Prostate gland (tissue), 2 donors: ENCODE measurements around the gene NUAK1. TPM values are rescaled to one million over a fixed set of nuclear protein-coding genes. Genes with fewer than 3 reads are reported as not detected.
A peak's percentile ranks its signal among the peaks of the same experiment; 100 is the strongest.

ENCODE experiments used
- DNase-seq: peaks from one replicate; pipeline ENCODE4 v3.0.0-alpha.2; 2019; ENCODE audit warnings: low spot score
- H3K27ac ChIP-seq, 2 donors: fragments of 200-600 bp; sonication (generic); 2 replicates each; pipeline ENCODE4 v1.5.1; 2017 to 2019
- H3K27me3 ChIP-seq: fragments of 200-600 bp; sonication (generic); replicated peaks from 2 replicates; pipeline ENCODE4 v1.5.1; 2019; ENCODE audit not compliant: insufficient read depth
- H3K36me3 ChIP-seq, 2 donors: fragments of 200-600 bp; sonication (generic); 1 replicate in 1 of 2; 2 replicates in 1 of 2; pipeline versions ENCODE4 v1.5.1 to v1.8.1; 2017 to 2019
- H3K4me1 ChIP-seq: fragments of 200-600 bp; sonication (generic); replicated peaks from 2 replicates; pipeline ENCODE4 v1.5.1; 2019
- H3K4me3 ChIP-seq, 2 donors: fragments of 200-600 bp; sonication (generic); 2 replicates each; pipeline ENCODE4 v1.5.1; 2017 to 2019
- H3K9me3 ChIP-seq: fragments of 200-600 bp; sonication (generic); 2 replicates; pipeline ENCODE4 v1.5.1; 2017
- POLR2A ChIP-seq: fragments of 450-650 bp; IDR thresholded peaks from one replicate; pipeline ENCODE4 v1.6.1; 2016; ENCODE audit warnings: antibody characterized with exemption, mild to moderate bottlenecking
- POLR2AphosphoS5 ChIP-seq: sonication (generic); formaldehyde crosslinking; IDR thresholded peaks from one replicate; pipeline ENCODE4 v1.6.1; 2017; ENCODE audit warnings: antibody characterized with exemption
- WGBS: methylation state at CpG from one replicate; pipeline ENCODE4 v1.1.5; 2018; 5-methylcytosine and 5-hydroxymethylcytosine counted together
- intact Hi-C: fragments of 100-400 bp; cut with DNase I; formaldehyde crosslinking; loops from one replicate; pipeline ENCODE4 v1.14.2; 2022
- total RNA-seq, 2 donors: library from RNA; depleted of rRNA; stranded (reverse); fragments of >200 nt; gene quantifications; one replicate each; pipeline ENCODE4 v1.1.0, GENCODE V29; 2016
- TF ChIP-seq, protein P1 (sequence below), 4 experiments: fragments of 200-600 bp in 2 of 4; fragments of 450-650 bp in 2 of 4; sonication (generic) in 2 of 4; IDR thresholded peaks; 1 replicate in 3 of 4; 2 replicates in 1 of 4; pipeline ENCODE4 v1.5.1; 2016 to 2019; ENCODE audit warnings: antibody characterized with exemption in 4 of 4, mild to moderate bottlenecking in 2 of 4, moderate library complexity in 2 of 4

NUAK1 gene
- total RNA-seq, 2 donors from 2014 or later = 9.6 to 16.0 TPM

GRCh38 chr12:106131676-106132075 is 7.1 kb downstream of the NUAK1 start:
- H3K27me3 ChIP-seq = no peaks in the 10 kb centered on the region
- TF ChIP-seq POLR2A (no peak), POLR2AphosphoS5 (no peak)
- TF ChIP-seq, protein P1, sequence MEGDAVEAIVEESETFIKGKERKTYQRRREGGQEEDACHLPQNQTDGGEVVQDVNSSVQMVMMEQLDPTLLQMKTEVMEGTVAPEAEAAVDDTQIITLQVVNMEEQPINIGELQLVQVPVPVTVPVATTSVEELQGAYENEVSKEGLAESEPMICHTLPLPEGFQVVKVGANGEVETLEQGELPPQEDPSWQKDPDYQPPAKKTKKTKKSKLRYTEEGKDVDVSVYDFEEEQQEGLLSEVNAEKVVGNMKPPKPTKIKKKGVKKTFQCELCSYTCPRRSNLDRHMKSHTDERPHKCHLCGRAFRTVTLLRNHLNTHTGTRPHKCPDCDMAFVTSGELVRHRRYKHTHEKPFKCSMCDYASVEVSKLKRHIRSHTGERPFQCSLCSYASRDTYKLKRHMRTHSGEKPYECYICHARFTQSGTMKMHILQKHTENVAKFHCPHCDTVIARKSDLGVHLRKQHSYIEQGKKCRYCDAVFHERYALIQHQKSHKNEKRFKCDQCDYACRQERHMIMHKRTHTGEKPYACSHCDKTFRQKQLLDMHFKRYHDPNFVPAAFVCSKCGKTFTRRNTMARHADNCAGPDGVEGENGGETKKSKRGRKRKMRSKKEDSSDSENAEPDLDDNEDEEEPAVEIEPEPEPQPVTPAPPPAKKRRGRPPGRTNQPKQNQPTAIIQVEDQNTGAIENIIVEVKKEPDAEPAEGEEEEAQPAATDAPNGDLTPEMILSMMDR (IDR thresholded peaks at IDR 0.05) = no peak
- H3K9me3 ChIP-seq = no peaks in the 10 kb centered on the region
- H3K4me1 ChIP-seq = peaks cover 2% of the 10 kb centered on the region
- 37% methylated on average over 5 of the region's 5 CpGs for WGBS
- no peak overlapping the region for H3K4me3 ChIP-seq
- no peak overlapping the region for H3K27ac ChIP-seq
- DNase-seq = no peak
- no peaks in the 10 kb centered on the region for H3K36me3 ChIP-seq
- intact Hi-C loops = loop anchor here (10.0 kb wide), 2 partner anchors 287 to 357 kb away; no protein-coding TSS in a partner anchor

- Histone ChIP-seq H3K36me3 (no peaks in the 10 kb centered on the region), H3K27ac (no peak overlapping the region), H3K4me1 (peaks cover 3% of the 10 kb centered on the region), H3K27me3 (no peaks in the 10 kb centered on the region), H3K4me3 (no peak overlapping the region), H3K9me3 (no peaks in the 10 kb centered on the region)
- WGBS = 95% methylated on average over 8 of the region's 8 CpGs
- intact Hi-C loops = loop anchor here (10.0 kb wide), 2 partner anchors 286 to 356 kb away; no protein-coding TSS in a partner anchor
- no peak for DNase-seq
- no peak for TF ChIP-seq POLR2AphosphoS5
- TF ChIP-seq, protein P1 (IDR thresholded peaks at IDR 0.05) = no peak
- no peak for TF ChIP-seq POLR2A
These were observed 8.2 kb downstream of the NUAK1 start for GRCh38 chr12:106130474-106131113.

- no peaks in the 10 kb centered on the region for H3K36me3 ChIP-seq
- intact Hi-C loops = loop anchor here (10.0 kb wide), 1 partner anchor 164 kb away; no protein-coding TSS in a partner anchor
- H3K27ac ChIP-seq = no peak overlapping the region
- no peak for DNase-seq
- H3K4me3 ChIP-seq = no peak overlapping the region
- TF ChIP-seq POLR2AphosphoS5 = no peak
- TF ChIP-seq, protein P1 (IDR thresholded peaks at IDR 0.05) = no peak
- WGBS = 79% methylated on average over 11 of the region's 11 CpGs
- no peaks in the 10 kb centered on the region for H3K27me3 ChIP-seq
- H3K4me1 ChIP-seq = peaks cover 3% of the 10 kb centered on the region
- H3K9me3 ChIP-seq = no peaks in the 10 kb centered on the region
These were observed 10.0 kb downstream of the NUAK1 start for GRCh38 chr12:106128585-106129328.

GRCh38 chr12:106127338-106128126 is 11.2 kb downstream of the NUAK1 start:
- H3K4me1 ChIP-seq = peaks cover 6% of the 10 kb centered on the region
- intact Hi-C loops = loop anchor here (10.0 kb wide), 1 partner anchor 163 kb away; no protein-coding TSS in a partner anchor

More at GRCh38 chr12:106127338-106128126, 11.2 kb downstream of the NUAK1 start:
- Histone ChIP-seq H3K4me3 (no peak overlapping the region), H3K9me3 (no peaks in the 10 kb centered on the region), H3K36me3 (no peaks in the 10 kb centered on the region), H3K27ac (peak overlapping the region; percentile 16 to 20), H3K27me3 (no peaks in the 10 kb centered on the region)
- 76% methylated on average over 10 of the region's 10 CpGs for WGBS
- DNase-seq = no peak
- TF ChIP-seq, protein P1 (IDR thresholded peaks at IDR 0.05) = no peak
